Stimulated activated CD8-positive, alpha-beta memory T cell treated with anti-CD3 and anti-CD28 coated beads, Interleukin-15, amount 100 ng/mL, for 24 hours (primary cell): Measurements from ENCODE around the gene NSUN2.
"Not testable (repeated sequence)": the region's sequence is repeated elsewhere in the genome, so short reads cannot be mapped to it uniquely, and the experiment has no call there.

Source experiments
- DNase-seq: peaks from one replicate; pipeline ENCODE4 v3.0.0-alpha.2; 2020; ENCODE audit warnings: low read depth

The NSUN2 gene

DNA sequence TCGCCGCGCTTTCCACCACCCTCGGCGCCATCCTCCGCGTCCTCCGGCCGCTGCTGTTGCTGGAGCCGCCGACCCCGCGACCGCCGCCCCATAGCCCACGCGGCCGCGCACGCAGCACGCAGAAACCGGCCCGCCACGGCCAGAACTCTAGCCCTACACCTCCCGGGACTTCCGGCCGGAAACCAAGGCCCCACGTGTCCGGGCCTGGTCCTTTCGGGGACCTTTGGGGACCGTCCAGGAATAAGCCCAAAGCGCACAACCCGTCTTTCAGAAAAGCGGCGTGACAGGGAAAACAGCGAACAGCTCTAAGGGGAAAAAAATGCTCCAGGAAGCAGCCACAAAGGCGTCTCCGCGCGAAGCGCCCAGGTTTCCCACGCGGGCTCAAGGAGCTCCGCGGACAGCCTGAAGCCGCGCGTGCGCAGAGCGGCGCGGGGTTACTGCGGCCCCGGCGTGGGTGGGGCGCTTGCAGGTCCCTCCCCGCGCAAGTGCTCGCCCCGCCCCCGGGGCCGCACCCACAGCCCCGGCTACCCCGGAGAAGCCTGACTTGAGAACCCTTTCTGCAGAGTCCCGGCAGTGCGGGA is at the start of gene NSUN2, which contains the start of gene SRD5A1:
Gene NSUN2, minus strand, starts transcription at position 157 of the 581 bp plus-strand sequence. Its CDS starts 65 bp downstream, at position 92.
Gene SRD5A1, plus strand, starts transcription at position 553 of the 581 bp plus-strand sequence. CDS start 137 bp downstream, outside the sequence.
- DNase-seq, result peak; percentile 90

GRCh38 chr5:6682239-6682638 is 49.4 kb upstream of the NSUN2 start:
- DNase-seq, result no peak

- no peak for DNase-seq
These were observed 48.8 kb upstream of the NSUN2 start for GRCh38 chr5:6681682-6682081.

DNA sequence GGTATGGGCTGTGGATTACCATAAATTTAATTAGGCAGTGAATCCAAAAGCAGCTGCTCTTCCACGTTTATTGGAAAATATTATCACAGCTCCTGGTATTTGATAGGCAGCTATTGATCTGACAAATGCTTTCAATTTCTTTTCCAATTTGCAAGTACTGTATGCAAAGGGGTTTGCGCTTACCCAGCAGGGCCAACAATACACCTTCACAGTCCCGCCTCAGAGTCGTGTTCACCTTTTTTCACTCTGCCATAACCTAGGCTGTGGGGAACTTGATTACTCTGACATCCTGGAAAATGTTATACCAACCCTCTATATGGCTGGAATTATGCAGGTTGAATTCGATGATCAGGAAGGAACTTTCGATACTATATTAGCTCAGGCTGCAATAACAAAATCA is 48.1 kb upstream of the NSUN2 start:
- DNase-seq, result no peak

DNA sequence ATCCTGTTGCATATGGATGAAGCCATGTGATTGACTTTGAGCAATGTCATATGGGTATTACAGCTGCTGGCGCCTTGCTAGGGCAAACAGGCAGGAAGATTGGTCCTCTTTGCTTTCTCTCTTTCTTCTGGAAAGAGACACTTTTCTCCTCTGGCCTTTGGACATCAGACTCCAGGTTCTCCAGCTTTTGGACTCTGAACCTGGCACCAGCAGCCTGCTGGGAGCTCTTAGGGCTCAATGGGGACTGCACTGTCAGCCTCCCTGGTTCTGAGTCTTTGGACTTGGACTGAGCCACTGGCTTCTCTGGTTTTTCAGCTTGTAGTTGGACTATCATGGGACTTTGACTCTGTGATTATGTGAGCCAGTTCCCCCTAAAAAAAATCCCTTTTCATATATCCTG is 45.5 kb upstream of the NSUN2 start:
- no peak for DNase-seq

DNA sequence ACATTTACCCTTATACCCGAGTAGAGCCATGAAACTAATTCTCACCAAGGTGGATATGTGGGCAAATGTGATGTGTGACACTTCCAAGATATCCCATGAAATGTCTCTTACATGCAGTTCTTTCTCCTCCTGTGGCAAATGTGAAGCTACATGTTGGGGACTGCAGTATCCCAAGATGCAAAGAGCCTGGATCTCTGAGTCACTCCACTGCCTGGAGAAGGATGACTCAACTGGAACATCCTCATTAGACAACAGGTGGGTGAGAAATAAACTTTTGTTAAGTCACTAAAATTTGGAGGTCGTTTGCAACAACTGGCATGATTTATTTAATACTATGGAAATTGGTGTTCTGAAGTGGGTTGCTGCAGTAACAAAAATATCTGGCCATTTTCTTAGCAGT is 43.9 kb upstream of the NSUN2 start:
- DNase-seq, result no peak

DNA sequence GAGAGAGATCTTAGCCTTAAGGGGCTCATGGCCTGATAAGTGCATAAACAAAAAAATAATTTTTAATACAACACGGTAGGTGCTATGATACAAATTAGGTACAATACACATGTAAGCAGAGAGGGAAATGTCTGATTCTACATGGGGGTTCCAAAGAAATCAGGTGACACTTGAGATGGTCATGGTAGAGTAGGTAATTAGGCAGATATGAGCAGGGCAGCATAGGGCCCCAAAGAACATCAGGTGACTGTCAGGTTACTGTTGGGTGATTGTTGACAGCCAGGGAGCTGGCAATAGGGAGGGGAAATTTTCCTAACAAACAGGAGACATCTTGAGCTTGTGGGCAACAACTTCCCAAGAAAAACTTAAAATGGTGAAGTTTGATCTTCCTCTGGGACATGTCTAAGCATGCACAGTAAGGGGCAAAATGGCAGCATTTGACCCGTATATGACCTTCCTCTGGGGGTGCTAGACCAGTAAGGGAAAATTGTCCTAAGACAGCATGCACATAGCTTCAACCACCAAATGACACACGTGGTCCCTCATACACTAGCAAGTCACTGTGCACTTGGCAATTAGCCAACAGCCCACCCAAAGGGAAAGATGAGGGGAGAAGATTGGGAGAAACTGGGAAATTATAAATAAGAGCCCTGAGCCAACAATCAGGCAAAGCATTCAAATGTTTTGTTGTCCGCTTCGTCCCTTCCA is 43.1 kb upstream of the NSUN2 start:
- no peak for DNase-seq

DNA sequence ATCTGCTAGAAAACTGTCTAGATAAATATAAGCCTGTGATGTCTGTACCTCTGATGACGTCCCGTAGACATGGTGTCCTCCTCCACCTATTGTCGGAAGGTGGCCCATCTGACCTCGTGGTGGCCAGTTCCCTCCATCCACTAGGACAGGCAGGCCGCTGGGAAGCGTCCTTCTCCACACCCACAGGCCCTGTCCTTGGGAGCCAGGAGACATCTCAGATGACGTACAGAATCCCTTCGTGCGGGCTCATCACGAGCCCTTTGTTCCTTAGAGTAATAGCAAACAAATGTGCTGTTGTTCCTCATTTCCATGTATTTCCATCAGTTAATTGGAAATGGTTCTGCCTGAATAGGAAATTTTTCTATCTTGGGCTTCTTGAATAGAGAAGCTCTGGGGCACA is 42.0 kb upstream of the NSUN2 start:
- DNase-seq, result no peak

DNA sequence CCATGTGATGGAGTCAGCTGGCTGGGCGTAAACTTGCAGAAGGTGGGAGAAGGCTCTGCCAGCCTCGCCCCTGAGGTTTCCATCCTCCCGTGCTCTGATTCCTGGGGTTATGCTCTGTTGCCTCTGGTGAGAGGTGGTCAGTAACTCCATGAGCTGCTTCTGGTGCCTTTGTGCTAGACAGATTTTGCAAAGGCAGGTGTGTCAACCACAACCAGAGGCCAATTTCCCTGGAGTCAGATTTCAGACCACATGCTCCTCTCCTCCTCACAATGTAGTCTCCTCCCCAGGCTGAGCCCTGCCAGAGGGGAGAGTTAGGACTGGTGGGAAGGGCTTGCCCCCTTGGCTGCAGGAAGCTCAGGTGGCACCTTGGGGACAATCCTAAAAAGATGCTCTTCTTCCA is 41.6 kb upstream of the NSUN2 start:
- DNase-seq, result no peak

GRCh38 chr5:6673963-6674362 is 41.1 kb upstream of the NSUN2 start:
- DNase-seq, result no peak

DNA sequence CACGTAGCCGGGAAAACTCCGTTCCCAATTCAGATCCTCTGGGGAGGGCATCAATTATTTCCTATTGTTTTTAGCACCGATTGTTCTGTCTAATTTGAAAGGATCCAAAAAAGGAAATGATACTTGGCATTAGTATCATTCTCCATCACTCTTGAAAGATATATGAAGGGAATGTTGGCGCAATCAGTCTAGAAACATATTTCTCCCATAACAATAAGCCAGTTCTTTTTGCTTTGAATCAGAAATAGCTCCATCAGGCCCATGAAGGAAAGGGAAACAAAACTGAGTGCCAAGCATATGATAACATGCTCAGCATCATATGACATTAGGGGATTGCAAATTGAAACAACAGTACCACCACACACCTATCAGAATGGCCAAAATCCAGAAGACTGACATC is 40.2 kb upstream of the NSUN2 start:
- no peak for DNase-seq

DNA sequence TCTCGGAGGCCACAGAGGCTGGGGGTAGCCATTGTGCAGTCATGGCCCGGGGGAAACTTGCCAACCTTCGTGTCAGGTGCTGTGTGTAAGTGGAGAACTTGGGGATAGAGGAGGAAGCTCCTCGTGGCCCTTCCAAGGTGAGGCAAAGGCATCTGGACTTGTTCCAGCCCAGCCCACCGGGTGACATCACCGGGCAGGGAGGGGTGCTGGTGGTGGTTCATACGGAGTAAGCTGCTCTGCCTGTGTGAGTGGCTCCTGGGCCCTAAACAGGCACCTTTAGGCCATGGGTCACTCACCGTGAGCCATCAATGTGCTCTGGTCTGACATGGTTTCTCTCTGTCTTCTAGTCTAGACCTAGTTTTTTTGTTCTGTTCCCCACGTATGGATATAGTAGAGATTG is 35.9 kb upstream of the NSUN2 start:
- DNase-seq, result not testable (repeated sequence)

DNA sequence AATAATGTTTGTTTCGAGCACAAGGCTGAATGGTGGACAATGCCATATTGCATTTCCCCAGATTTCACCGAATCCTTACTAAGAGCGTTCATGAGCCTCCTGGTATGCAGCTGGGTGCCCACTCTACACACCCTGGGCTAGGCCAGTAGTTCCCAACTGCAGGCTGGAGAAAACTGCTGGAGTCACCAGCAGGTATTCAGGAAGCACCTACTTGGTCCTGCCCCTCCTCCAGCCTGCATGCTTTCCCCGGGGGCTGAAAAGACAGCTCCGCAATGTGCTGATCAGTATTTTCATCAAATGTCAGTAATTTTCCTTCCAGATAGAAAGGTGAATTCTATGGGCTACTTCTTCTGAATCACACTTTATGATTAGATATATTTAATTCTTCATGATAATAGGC is 34.8 kb upstream of the NSUN2 start:
- DNase-seq, result no peak

DNA sequence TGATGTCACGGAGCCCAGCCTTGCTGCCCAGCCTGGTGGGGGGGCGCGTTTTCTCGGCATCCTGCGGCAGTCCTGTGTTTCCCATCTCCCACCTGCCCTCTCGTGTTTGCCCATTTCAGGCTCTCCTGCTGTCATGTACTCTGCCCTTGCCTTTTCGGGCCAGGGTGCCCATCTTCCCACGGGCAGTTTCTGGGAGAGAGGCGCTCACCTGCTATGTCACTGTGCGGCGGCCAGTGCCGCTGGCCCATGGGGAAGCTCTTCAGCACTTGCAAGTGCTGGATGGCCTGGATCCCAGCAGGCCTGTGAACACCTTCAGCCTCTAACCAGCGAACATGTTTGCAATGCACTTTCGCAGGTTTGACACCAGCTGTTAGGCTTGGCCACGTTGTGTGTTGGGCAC is 33.9 kb upstream of the NSUN2 start:
- DNase-seq, result no peak

GRCh38 chr5:6660688-6661087 is 27.8 kb upstream of the NSUN2 start:
- DNase-seq, result no peak

GRCh38 chr5:6659941-6660684 is 27.3 kb upstream of the NSUN2 start:
- DNase-seq, result no peak

GRCh38 chr5:6656680-6657079 is 23.8 kb upstream of the NSUN2 start:
- no peak for DNase-seq

DNA sequence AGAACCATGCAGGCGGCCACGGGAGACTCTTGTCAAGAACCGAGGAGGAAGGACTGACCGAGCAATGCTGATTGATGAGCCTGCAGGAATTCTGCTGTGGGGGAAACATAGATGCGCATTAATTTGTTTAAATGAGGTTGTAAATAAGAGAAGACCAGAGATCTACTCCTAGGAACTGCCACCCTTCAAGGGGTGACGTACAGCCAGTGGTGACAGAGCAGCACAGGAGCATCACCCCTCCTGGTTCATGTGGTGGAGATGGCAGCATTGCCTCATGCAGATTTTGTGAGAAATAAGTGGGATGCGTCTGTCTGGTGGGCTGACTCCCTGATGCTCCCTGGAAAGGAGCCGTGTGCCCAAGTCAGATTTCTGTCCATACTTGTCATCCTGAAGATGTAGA is 22.6 kb upstream of the NSUN2 start:
- no peak for DNase-seq

DNA sequence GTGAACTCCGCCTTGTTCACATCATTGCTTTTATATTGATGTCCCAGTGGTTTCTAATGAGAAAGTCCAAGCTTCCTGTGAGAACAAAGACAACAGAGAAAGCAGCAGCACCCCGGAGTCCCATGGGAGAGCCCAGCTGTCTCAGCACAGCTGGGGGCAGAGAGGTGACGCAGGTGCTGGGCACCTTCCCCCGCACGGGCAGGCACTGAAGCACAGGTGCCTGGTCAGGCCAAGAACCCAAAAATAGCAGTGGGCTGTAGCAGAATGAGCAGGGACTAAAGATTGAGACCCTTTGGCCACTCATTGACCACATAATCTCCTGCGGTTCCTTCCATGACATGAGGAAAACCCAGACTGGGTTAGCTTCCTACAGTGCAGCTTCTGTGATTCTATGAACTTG is 19.2 kb upstream of the NSUN2 start:
- no peak for DNase-seq

- no peak for DNase-seq
These were observed 16.8 kb upstream of the NSUN2 start for GRCh38 chr5:6649681-6650080.

- DNase-seq, result no peak
These were observed 16.3 kb upstream of the NSUN2 start for GRCh38 chr5:6649186-6649585.

DNA sequence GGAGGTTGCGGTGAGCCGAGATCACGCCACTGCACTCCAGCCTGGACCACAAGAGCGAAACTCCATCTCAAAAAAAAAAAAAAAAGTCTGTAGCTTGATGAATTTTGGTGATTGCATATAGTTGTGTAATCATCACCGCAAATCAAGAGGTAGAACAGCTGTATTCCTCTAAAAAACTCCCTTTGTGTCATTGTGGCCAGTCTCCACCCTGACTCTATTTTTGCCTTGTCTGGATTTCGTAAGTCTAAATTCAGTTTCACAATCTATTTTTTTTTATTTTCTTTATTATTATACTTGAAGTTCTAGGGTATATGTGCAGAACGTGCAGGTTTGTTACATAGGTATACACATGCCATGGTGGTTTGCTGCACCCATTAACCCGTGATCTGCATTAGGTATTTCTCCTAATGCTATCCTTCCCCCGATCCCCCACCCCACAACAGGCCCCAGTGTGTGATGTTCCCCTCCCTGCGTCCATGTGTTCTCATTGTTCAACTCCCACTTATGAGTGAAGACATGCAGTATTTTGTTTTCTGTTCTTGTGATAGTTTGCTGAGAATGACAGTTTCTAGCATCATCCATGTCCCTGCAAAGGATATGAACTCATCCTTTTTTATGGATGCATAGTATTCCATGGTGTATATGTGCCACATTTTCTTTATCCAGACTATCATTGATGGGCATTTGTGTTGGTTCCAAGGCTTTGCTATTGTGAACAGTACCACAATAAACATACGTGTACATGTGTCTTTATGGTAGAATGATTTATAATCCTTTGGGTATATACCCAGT is 12.9 kb upstream of the NSUN2 start:
- not testable (repeated sequence) for DNase-seq
